H9 (cell line): ENCODE data around the gene RNASEH2B. TPM values are rescaled to one million over a fixed set of nuclear protein-coding genes. Genes with fewer than 3 reads are reported as not detected.

Source experiments
- DNase-seq: peaks from one replicate; pipeline ENCODE4 v3.0.0-alpha.2; 2017
- H2AFZ ChIP-seq: one replicate; pipeline ENCODE4 v1.6.1; 2013; ENCODE audit warnings: mild to moderate bottlenecking, low read length, control low read depth, moderate library complexity
- H2AK5ac ChIP-seq: 2 replicates; pipeline ENCODE4 v1.6.1; 2013; ENCODE audit warnings: low read length, control low read depth, mixed read lengths; ENCODE audit not compliant: insufficient read length
- H2BK120ac ChIP-seq: one replicate; pipeline ENCODE4 v1.6.1; 2013; ENCODE audit warnings: low read depth, mild to moderate bottlenecking, low read length, control low read depth, inconsistent platforms; ENCODE audit not compliant: poor library complexity, severe bottlenecking
- H2BK12ac ChIP-seq: 2 replicates; pipeline ENCODE4 v1.6.1; 2013; ENCODE audit warnings: low read length, control low read depth, mixed read lengths, low read depth; ENCODE audit not compliant: insufficient read length
- H2BK15ac ChIP-seq: 2 replicates; pipeline ENCODE4 v1.6.1; 2013; ENCODE audit warnings: low read depth, low read length, control low read depth
- H2BK20ac ChIP-seq: one replicate; pipeline ENCODE4 v1.6.1; 2013; ENCODE audit warnings: low read depth, mild to moderate bottlenecking, low read length, control low read depth, inconsistent platforms; ENCODE audit not compliant: poor library complexity, severe bottlenecking
- H2BK5ac ChIP-seq: 2 replicates; pipeline ENCODE4 v1.6.1; 2013; ENCODE audit warnings: low read length, control low read depth, mixed read lengths; ENCODE audit not compliant: insufficient read length
- H3K14ac ChIP-seq: 2 replicates; pipeline ENCODE4 v1.6.1; 2013; ENCODE audit warnings: low read length, control low read depth; ENCODE audit not compliant: insufficient read depth
- H3K18ac ChIP-seq: 2 replicates; pipeline ENCODE4 v1.6.1; 2013; ENCODE audit warnings: low read depth, mild to moderate bottlenecking, mixed read lengths, low read length, control low read depth; ENCODE audit not compliant: insufficient read length
- H3K23ac ChIP-seq: 2 replicates; pipeline ENCODE4 v1.6.1; 2013; ENCODE audit warnings: low read length, control low read depth, mixed read lengths, low read depth; ENCODE audit not compliant: insufficient read length
- H3K23me2 ChIP-seq: 2 replicates; pipeline ENCODE4 v1.6.1; 2013; ENCODE audit warnings: low read depth, mild to moderate bottlenecking, mixed read lengths, low read length, control low read depth; ENCODE audit not compliant: insufficient read length, poor library complexity, severe bottlenecking
- H3K27ac ChIP-seq: 2 replicates; pipeline ENCODE4 v1.5.1; 2013; ENCODE audit warnings: low read length, control low read depth, mixed read lengths, low read depth; ENCODE audit not compliant: insufficient read length
- H3K27me3 ChIP-seq: 2 replicates; pipeline ENCODE4 v1.6.1; 2013; ENCODE audit warnings: low read length, control low read depth, inconsistent platforms; ENCODE audit not compliant: insufficient read depth
- H3K4ac ChIP-seq: 2 replicates; pipeline ENCODE4 v1.6.1; 2013; ENCODE audit warnings: low read depth, mild to moderate bottlenecking, control low read depth, inconsistent platforms, low read length, moderate library complexity
- H3K4me1 ChIP-seq: 2 replicates; pipeline ENCODE4 v1.6.1; 2013; ENCODE audit warnings: low read length, control low read depth, inconsistent platforms; ENCODE audit not compliant: insufficient read depth
- H3K4me2 ChIP-seq: 2 replicates; pipeline ENCODE4 v1.6.1; 2013; ENCODE audit warnings: low read length, control low read depth, mixed read lengths; ENCODE audit not compliant: insufficient read length, insufficient read depth
- H3K56ac ChIP-seq: 2 replicates; pipeline ENCODE4 v1.6.1; 2013; ENCODE audit warnings: low read depth, mild to moderate bottlenecking, mixed read lengths, low read length, control low read depth; ENCODE audit not compliant: insufficient read length
- H3K79me1 ChIP-seq: 2 replicates; pipeline ENCODE4 v1.6.1; 2013; ENCODE audit warnings: low read depth, mild to moderate bottlenecking, moderate library complexity, low read length, control low read depth, inconsistent platforms; ENCODE audit not compliant: insufficient read depth, poor library complexity, severe bottlenecking
- H3K79me2 ChIP-seq: 2 replicates; pipeline ENCODE4 v1.6.1; 2013; ENCODE audit warnings: low read length, control low read depth, inconsistent platforms; ENCODE audit not compliant: insufficient read depth
- H3K9ac ChIP-seq: 2 replicates; pipeline ENCODE4 v1.6.1; 2013; ENCODE audit warnings: low read length, control low read depth, mixed read lengths; ENCODE audit not compliant: insufficient read length; ENCODE audit errors: extremely low read depth
- H3K9me3 ChIP-seq: one replicate; pipeline ENCODE4 v1.6.1; 2013; ENCODE audit warnings: low read depth, low read length, inconsistent platforms; ENCODE audit not compliant: control insufficient read depth
- H3T11ph ChIP-seq: one replicate; pipeline ENCODE4 v1.6.1; 2013; ENCODE audit warnings: mild to moderate bottlenecking, low read length, control low read depth, inconsistent platforms
- H4K20me1 ChIP-seq: one replicate; pipeline ENCODE4 v1.6.1; 2013; ENCODE audit not compliant: control insufficient read depth, insufficient read length, insufficient read depth
- H4K5ac ChIP-seq: 2 replicates; pipeline ENCODE4 v1.6.1; 2013; ENCODE audit warnings: low read depth, mild to moderate bottlenecking, mixed read lengths, low read length, control low read depth; ENCODE audit not compliant: insufficient read length
- H4K8ac ChIP-seq: replicated peaks from 2 replicates; pipeline ENCODE4 v1.6.1; 2013; ENCODE audit warnings: low read length, control low read depth, mixed read lengths, low read depth; ENCODE audit not compliant: insufficient read length
- H4K91ac ChIP-seq: 2 replicates; pipeline ENCODE4 v1.6.1; 2013; ENCODE audit warnings: low read depth, mild to moderate bottlenecking, moderate library complexity, mixed read lengths, low read length, control low read depth; ENCODE audit not compliant: insufficient read length
- H3K27ac Mint-ChIP-seq, 3 experiments: 2 replicates in 2 of 3; 3 replicates in 1 of 3; pipeline ENCODE4 v1.8.0; 2020 to 2021; ENCODE audit warnings: mixed read lengths in 3 of 3, mild to moderate bottlenecking in 1 of 3, moderate library complexity in 1 of 3
- H3K27me3 Mint-ChIP-seq: 2 replicates; pipeline ENCODE4 v1.8.0; 2021; ENCODE audit warnings: low read depth, mild to moderate bottlenecking, moderate library complexity, mixed read lengths
- H3K36me3 Mint-ChIP-seq, 3 experiments: 2 replicates in 2 of 3; 3 replicates in 1 of 3; pipeline ENCODE4 v1.8.0; 2020 to 2021; ENCODE audit warnings: low read depth in 3 of 3, mixed read lengths in 3 of 3; ENCODE audit not compliant: insufficient read depth in 1 of 3
- H3K4me1 Mint-ChIP-seq, 2 experiments: 2 replicates each; pipeline ENCODE4 v1.8.0; 2020; ENCODE audit warnings: mixed read lengths in 2 of 2
- H3K4me3 Mint-ChIP-seq, 2 experiments: 2 replicates in 1 of 2; 3 replicates in 1 of 2; pipeline ENCODE4 v1.8.0; 2020 to 2021; ENCODE audit warnings: mild to moderate bottlenecking in 2 of 2, mixed read lengths in 2 of 2, moderate library complexity in 1 of 2
- H3K9me3 Mint-ChIP-seq, 2 experiments: 2 replicates in 1 of 2; 3 replicates in 1 of 2; pipeline ENCODE4 v1.8.0; 2020; ENCODE audit warnings: mild to moderate bottlenecking in 2 of 2, mixed read lengths in 2 of 2, moderate library complexity in 1 of 2
- CTCF ChIP-seq: fragments of 200-600 bp; sonication (generic); conservative IDR thresholded peaks from 3 replicates; pipeline ENCODE4 v1.8.0; 2021; ENCODE audit warnings: antibody characterized with exemption, mild to moderate bottlenecking
- total RNA-seq: library from RNA; stranded (reverse); gene quantifications from 2 replicates; pipeline ENCODE4 v1.2.1, GENCODE V29; 2021

RNASEH2B gene
- total RNA-seq, 1 experiment from 2014 or later: 53.9 TPM

- H3K4me2 ChIP-seq: no peak overlapping the region
- no peak overlapping the region for H4K91ac ChIP-seq
- TF ChIP-seq CTCF: no peak
- Mint-ChIP-seq H3K4me3 (no peak overlapping the region), H3K9me3 (no peaks in the 10 kb centered on the region), H3K27ac (no peak overlapping the region), H3K36me3 (no peaks in the 10 kb centered on the region; a peak in 1 of 7 replicates), H3K4me1 (peaks cover 31 to 33% of the 10 kb centered on the region in 2 experiments), H3K27me3 (0 out of 2 replicates have a peak, but pooled peaks cover 2% of the 10 kb centered on the region)
- no peak overlapping the region for H2AK5ac ChIP-seq
- no peak overlapping the region for H2BK15ac ChIP-seq
- no peak overlapping the region for H4K8ac ChIP-seq
- H3K4me1 ChIP-seq: peaks cover 13% of the 10 kb centered on the region; the same call in 1 of the 2 replicates
- H2BK120ac ChIP-seq: no peak overlapping the region
- H3K23me2 ChIP-seq: no peaks in the 10 kb centered on the region
- H2AFZ ChIP-seq: no peak overlapping the region
- no peak for DNase-seq
- no peak overlapping the region for H3T11ph ChIP-seq
- H2BK20ac ChIP-seq: no peak overlapping the region
- no peaks in the 10 kb centered on the region for H4K20me1 ChIP-seq
- no peaks in the 10 kb centered on the region for H3K9me3 ChIP-seq
- no peak overlapping the region for H3K56ac ChIP-seq
- no peak overlapping the region for H3K9ac ChIP-seq
- H3K14ac ChIP-seq: no peak overlapping the region
- no peak overlapping the region for H2BK12ac ChIP-seq
- no peak overlapping the region for H4K5ac ChIP-seq
- H3K23ac ChIP-seq: no peak overlapping the region
- H3K4ac ChIP-seq: no peak overlapping the region
- no peaks in the 10 kb centered on the region for H3K27me3 ChIP-seq
- no peaks in the 10 kb centered on the region for H3K79me2 ChIP-seq
- no peaks in the 10 kb centered on the region for H3K79me1 ChIP-seq
- H3K27ac ChIP-seq: no peak overlapping the region
- H2BK5ac ChIP-seq: no peak overlapping the region
- no peak overlapping the region for H3K18ac ChIP-seq
These were observed 18.4 kb upstream of the RNASEH2B start for GRCh38 chr13:50891206-50891605.
